AG04449 (cell line): ENCODE data around the gene PRRT1B.

Source experiments
- CTCF ChIA-PET: fragments of 350-600 bp; formaldehyde crosslinking; extraction: SDS; loops from one replicate; lab custom pipeline; 2021; ENCODE audit warnings: antibody characterized with exemption; lab: Yijun Ruan, JAX
- POLR2A ChIA-PET: fragments of 400-600, 350-600 bp; formaldehyde crosslinking; extraction: SDS; loops from one replicate; lab custom pipeline; 2020; ENCODE audit warnings: antibody characterized with exemption, inconsistent platforms; lab: Yijun Ruan, JAX
- DNase-seq: peaks from one replicate; pipeline ENCODE4 v3.0.0-alpha.2; 2010; ENCODE audit warnings: low read depth, low spot score
- H3K4me3 ChIP-seq: 2 replicates; pipeline ENCODE4 v1.5.1; 2011; ENCODE audit warnings: low read depth, mild to moderate bottlenecking, control low read depth, low read length
- CTCF ChIP-seq: IDR thresholded peaks from one replicate; pipeline ENCODE4 v1.5.1; 2011; ENCODE audit warnings: mild to moderate bottlenecking, moderate library complexity, low read length, control low read depth, inconsistent platforms; ENCODE audit not compliant: insufficient read depth; ENCODE audit errors: missing control alignments

PRRT1B gene

GRCh38 chr9:131502781-131503625 is 42.3 kb upstream of the PRRT1B start, which contains the start of gene POMT1:
Gene POMT1 (plus strand): TSS chr9:131502918. CDS start chr9:131504219, 1,301 bp downstream.
- TF ChIP-seq CTCF, result no peak
- ChIA-PET POLR2A (interaction anchor here (1.3 kb wide), 1 partner anchor 88 kb away, joined by 4 read pairs; no protein-coding TSS in a partner anchor), CTCF (interaction anchor here (0.6 to 2.0 kb wide), 6 partner anchors 11 to 244 kb away, joined by 3 to 7 read pairs (median 3); partner anchors contain the start of gene RAPGEF1)
- DNase-seq, result no peak
- H3K4me3 ChIP-seq, result peak within 1 kb of the TSS; percentile 87

DNA sequence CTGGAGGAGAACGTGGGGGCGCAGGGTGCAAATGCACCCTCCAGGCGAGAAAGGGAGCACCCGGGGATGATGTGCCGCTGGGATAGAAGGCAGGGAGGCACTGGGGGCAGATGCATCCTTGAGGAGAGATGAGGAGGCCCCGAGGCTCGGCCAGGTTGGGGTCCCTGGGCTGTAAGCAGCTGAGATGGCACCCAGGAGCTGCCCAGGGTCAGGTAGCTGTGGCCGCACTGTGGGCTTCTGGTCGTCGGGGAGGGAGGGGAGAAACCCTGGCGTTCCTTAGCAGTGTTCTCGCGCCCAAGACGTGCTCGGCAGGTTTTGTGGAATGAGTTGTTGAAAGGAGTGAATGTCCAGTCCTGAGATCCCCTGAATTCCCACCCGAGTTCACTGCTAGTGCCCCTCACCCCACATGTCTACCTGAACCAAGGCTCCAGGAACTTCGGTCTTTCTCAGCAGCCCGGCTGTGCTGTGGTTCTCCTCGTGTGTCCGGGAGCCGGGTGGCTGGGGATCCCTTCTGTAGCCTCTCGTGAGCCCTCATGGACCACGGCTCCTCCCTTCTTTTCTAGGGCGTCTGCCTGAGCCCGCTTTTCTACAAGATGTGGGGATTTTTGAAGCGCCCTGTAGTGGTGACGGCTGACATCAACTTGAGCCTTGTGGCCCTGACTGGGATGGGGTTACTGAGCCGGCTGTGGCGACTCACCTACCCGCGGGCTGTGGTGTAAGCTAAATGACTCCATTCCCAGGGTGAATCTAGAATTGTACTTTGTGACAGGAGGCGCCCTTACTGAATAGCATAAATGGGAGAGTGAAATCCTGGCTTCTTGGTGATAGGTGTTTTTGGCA is 41.5 kb upstream of the PRRT1B start:
- no peak for TF ChIP-seq CTCF
- DNase-seq, result no peak
- ChIA-PET POLR2A (interaction anchor here (1.3 kb wide), 1 partner anchor 88 kb away, joined by 4 read pairs; no protein-coding TSS in a partner anchor), CTCF (interaction anchor here (0.6 to 2.0 kb wide), 6 partner anchors 10 to 243 kb away, joined by 3 to 7 read pairs (median 3); partner anchors contain the start of gene RAPGEF1)
- H3K4me3 ChIP-seq, result peak overlapping the region; percentile 87

DNA sequence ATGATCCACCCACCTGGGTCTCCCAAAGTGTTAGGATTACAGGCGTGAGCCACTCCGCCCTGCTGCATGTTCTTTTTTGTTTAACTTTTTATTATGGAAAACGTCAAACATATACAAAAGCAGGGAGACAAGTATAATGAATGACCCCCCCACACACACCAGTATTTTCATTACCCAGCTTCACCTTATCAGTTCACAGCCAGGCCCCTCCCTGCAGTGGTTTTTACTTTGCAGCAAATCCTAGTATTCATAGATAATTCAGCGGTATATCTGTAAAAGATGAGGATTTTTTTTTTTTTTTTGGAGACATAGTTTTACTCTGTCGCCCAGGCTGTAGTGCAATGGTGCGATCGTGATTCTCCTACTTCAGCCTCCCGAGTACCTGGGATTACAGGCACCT is 40.3 kb upstream of the PRRT1B start:
- DNase-seq, result no peak
- H3K4me3 ChIP-seq, result no peak overlapping the region
- TF ChIP-seq CTCF, result no peak
- CTCF ChIA-PET, result interaction anchor here (0.9 kb wide), 1 partner anchor 236 kb away, joined by 4 read pairs; no protein-coding TSS in a partner anchor
- POLR2A ChIA-PET, result no interaction called here

DNA sequence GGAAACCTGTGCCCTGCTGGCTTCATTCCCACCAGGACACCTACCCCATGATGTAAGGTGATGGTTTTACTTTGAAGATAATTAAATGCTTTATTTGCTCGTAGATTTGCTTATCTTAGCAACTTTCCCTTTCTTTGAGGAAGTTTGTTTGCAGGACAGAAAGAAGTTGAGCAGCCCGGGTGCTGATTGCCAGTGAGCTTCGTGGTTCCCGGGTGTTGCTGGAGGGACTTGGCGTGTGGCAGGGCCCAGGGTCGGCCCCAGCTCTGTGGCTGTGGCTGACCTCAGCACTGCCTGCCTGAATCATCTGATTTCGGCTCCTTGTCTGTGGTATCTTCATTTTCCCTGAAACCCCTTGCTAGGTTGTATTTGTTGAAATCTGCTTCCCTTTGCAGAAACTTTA is 33.9 kb upstream of the PRRT1B start:
- ChIA-PET POLR2A (no interaction called here), CTCF (interaction anchor here (1.0 to 1.1 kb wide), 2 partner anchors 31 to 229 kb away, joined by 3 read pairs; partner anchors contain the start of gene RAPGEF1)
- TF ChIP-seq CTCF, result no peak
- no peak overlapping the region for H3K4me3 ChIP-seq
- DNase-seq, result no peak

DNA sequence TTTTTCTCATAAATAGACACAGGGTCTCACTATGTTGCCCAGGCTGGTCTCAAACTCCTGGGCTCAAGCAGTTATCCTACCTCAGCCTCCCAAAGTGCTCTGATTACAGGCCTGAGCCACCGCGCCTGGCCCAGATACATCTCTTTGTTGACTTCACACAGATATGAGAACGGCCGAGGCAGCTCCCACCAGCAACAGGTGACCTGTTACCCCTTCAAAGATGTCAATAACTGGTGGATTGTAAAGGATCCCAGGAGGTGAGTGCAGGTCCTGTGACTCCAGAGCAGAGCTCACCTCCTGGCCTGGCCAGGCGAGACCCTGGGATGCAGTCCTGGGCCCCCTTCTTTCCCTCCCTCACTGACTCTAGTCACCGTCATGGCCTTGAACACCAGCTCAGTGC is 33.4 kb upstream of the PRRT1B start:
- ChIA-PET POLR2A (no interaction called here), CTCF (interaction anchor here (1.0 to 1.1 kb wide), 2 partner anchors 31 to 228 kb away, joined by 3 read pairs; partner anchors contain the start of gene RAPGEF1)
- no peak for DNase-seq
- H3K4me3 ChIP-seq, result no peak overlapping the region
- no peak for TF ChIP-seq CTCF
